ENCODE measurements around the gene TNFAIP8. TPM values are rescaled to one million over a fixed set of nuclear protein-coding genes. Genes with fewer than 3 reads are reported as not detected.

Gene TNFAIP8
- polyA plus RNA-seq, 1 of the 3 experiments (the other 2 are of a cell fraction): 31.3 TPM

DNA sequence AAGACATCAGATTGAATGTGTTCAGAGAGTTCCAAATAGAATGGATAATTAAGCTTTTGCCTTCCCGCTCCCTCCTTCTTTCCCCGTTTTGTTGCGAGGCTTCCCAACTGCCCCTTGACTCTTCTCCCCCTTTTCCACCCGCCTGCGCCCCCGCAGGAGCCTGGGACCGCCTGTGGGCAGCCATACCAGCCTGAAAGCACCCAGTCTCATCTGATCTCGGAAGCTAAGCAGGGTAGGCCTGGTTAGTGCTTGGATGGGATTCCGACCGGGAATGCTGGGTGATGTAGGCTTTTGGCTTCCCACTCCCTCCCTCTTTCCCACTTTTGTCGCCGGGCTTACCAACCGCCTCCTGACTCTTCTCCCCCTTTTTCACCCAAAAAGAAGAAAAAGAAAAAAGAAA lies 89.7 kb downstream of the TNFAIP8 start (continued):
- TF ChIP-seq SMC3 (IDR thresholded peaks at IDR 0.05; ENCODE audit: low read depth, low read length) (no peak), FOSL2 (IDR thresholded peaks at IDR 0.05; ENCODE audit: borderline replicate concordance, low read depth) (no peak)

Small RNA genes within 50 kb of the gene (small RNA-seq; reads per million reads assigned to genes)
- gene RN7SL174P (0 reads per million in 7 experiments), gene RNA5SP190 (0 to 12.7 (median 1.1) reads per million in 7 experiments)

Other genes starting within 250 kb of the TNFAIP8 start
- gene HSD17B4, start 96.5 kb downstream of the TNFAIP8 start, polyA plus RNA-seq (2012; rRNA removed): 119 and 166 TPM in 2 replicates

Data from SK-N-SH (cell line).